DMS153 treated with DMSO at 0.1 percent for 48 hours (cell line): ENCODE measurements around the gene RYR2.

Source experiments
- DNase-seq: peaks from one replicate; lab custom pipeline; 2025; ENCODE audit not compliant: unreplicated experiment; lab: John Stamatoyannopoulos, UW

Gene RYR2

GRCh38 chr1:237416924-237417655, 375.1 kb downstream of the RYR2 start:
- DNase-seq, result no peak

DNA sequence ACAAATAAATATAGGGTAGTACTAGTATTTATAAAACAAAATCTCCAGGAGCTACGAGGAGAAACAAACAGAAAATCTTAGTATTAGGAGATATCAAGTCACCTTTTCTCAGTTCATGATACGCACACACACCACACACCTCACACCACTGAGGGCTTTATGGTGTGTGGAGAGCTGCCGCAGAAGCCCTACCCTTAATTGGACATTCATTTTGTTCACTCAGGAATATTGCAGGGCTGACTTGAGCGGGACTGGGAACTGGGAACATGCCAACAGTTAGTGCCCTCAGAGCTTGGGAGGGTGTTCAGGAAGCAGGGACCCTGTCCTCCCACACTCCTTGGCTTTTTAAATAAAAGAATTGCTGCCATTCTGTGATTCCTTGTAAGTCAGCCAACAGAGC, 386.8 kb downstream of the RYR2 start:
- DNase-seq, result no peak

- DNase-seq, result no peak
These were observed 387.3 kb downstream of the RYR2 start for GRCh38 chr1:237429252-237429651.

DNA sequence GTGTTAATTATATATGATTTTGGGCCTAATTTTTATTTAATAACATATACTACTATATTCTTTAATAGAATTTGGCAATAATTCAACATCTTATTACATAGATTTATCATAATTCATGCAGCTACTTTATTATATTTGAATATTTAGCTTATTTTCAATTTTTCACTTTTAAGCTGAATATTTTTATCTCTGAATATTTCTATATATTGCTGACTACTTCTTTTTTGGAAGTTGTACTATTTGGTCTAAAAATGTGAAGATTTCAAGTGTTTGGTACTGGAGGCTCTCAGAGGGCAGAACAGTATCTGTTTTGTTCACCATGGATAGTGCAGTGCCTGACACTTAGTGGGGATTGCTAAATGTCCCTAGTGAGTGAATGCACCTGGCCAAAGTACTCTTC, 389.5 kb downstream of the RYR2 start:
- no peak for DNase-seq

DNA sequence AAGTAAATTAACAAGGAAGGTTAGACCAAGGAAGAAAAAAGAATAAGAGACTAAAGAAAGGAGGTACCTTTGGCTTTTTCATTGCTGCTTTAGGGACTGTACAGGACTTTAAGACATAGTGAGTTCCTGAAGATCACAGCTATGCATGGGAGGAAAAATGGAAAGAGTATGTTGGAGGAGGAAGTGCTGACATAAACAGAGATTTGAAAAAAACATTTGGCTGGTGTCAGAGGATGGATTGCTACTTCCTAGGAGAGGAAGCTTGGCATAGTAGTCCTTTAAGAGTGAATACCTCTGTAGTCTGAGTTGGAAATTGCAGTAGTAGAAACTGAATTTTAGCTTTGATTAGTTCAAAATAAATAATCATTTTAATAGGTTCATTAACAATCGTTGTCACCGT, 398.4 kb downstream of the RYR2 start:
- DNase-seq, result no peak

GRCh38 chr1:237444120-237444790, 402.3 kb downstream of the RYR2 start:
- no peak for DNase-seq

DNA sequence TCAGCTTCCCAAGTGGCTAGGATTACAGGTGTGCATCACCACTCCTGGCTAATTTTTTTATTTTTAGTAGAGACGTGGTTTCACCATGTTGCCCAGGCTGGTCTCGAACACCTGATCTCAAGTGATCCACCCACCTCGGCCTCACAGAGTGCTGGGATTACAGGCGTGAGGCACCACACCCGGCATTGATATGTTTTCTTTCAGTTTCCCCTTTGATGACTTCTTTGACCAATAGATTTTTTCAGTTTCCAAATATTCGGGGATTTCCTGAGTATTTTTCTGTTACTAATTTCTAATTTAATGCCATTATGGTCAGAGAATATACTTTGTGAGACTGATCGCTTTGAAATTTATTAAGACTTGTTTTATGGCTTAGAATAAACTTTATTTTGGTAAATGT, 406.1 kb downstream of the RYR2 start:
- no peak for DNase-seq

DNA sequence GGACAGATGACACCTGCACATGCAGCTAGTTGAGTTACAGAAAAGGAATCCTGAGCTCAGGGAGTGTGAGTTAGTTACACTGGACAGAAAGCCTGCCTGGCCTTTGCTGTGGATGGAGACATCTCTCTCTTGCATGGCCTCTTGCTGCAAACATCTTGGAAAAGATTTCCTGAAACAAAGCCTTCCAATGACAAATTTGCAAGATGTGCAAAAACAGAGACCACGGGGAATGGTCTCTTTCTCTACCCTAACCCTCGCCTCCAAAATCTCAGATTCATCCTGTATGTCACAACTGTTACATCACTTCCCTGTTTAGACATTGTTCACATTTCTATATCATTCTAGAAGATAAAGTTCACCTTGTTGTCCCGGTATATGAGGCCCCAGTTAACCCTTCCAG, 415.6 kb downstream of the RYR2 start:
- DNase-seq, result no peak

DNA sequence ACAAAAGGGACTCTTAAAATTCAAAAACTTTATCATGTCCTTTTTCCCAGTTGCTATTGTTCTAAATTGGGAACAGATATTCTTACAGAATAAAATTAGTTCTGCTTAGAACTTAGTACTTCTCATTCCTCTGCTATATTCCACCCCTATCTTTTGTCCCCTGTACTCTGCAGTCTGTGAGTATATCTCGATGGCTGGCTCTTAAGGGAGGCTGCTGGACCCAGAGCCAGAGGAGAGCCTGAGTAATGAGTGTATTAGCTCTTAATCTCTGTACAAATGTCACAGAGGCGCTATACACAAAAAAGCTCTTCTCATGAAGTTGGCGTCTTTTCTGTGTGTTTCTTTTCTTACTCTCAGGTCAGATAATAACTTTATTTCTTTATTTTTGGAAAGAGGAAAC, 425.3 kb downstream of the RYR2 start:
- no peak for DNase-seq

DNA sequence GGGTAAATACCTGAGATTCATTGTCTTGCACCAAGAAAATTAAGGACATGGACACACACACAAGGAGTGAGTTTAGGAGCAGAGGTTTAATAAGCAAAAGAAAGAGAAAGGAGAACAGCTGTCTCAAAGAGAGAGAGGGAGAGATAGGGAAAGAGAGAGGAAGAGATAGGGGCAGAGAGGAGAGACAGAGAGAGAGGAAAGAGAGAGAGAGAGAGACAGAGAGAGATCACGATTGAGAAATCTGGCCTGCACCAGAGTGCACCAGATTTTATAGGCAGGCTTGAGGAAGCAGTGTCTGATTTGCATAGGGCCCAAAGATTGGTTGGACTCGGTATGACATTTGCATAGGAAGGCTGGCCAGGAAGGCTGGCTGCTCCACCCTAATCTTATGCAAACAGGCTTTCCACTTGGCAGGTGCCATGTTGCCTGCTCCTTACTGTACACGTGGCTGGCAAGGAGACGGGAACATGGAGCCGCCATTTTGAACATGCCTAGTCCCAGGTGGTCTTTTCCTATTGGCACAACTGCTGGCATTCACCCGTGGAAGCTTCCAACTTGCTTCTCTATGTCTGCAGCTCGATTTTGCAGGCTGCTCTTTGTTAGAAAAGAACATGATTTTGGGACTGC, 428.8 kb downstream of the RYR2 start:
- no peak for DNase-seq

DNA sequence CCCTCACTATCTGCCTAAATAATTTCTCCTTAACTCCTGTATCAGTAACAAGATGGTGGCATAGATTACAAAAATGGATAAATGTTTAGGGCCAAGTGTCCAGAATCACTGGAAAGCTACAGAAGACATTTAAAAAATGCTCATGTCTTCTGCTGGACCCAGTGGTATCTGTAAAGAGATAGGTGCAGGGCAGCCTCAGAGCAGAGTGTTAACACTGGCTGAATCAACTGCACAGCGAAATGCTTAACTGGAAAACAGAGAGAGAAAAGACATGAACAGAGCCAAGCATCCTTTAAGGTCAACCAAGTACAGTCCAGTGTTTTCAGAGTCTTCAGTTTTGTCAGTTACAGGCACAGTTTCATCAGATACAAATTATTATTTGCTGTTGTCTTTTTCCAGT, 429.4 kb downstream of the RYR2 start:
- no peak for DNase-seq

GRCh38 chr1:237471956-237472355, 430.0 kb downstream of the RYR2 start:
- DNase-seq, result no peak

- no peak for DNase-seq
These were observed 431.9 kb downstream of the RYR2 start for GRCh38 chr1:237473854-237474253.

DNA sequence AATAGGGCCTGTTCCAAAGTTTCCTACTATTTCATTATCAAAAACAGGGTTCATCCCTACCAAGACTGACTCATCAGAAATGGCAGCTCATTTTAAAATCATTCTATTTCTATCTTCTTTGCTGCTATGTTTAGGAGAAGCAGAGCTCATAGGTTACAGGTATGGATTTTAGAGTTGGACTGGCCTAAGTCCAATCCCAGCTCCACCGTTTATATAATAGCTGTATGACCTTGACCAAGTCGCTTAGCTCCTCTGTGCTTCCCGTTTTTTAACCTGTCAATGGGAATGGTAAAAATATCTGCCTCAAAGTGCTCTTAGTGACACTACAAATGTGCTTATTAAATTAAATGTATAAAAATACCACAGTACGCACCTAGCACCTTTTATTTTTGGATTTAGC, 436.1 kb downstream of the RYR2 start:
- DNase-seq, result no peak

DNA sequence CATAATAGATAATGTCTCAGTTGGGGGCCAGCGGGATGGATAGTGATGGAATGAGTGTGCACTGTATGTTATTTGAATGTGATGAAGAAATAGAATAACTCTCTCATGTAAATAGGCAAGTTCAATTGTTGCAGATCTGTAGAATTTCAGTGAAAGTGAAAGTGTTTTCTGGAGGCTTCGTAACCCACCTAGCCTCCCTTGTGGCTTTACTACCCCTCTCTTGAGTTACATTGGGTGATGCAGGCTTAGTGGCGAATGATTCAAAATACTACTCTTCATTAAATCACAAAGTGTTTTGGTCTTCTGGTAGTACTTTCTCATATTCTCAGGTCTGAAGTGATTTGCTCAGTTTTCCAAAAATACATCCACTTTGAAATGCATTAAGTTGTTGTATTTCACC, 436.9 kb downstream of the RYR2 start:
- DNase-seq, result no peak

DNA sequence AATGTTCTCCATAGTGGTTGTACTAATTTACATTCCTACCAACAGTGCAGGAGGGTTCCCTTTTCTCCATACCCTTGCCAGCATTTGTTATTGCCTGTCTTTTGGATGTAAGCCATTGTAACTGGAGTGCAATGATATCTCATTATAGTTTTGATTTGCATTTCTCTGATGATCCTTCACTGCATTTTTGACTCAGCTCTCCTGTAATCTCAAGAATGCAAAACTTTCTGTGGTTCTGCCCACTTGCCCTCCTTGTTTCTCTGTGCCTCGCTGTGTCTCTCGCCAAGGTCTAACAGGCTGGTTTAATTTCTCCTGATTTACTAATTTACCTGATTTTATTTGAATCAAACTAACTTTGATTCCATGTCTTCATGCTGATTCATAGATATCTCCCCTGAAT, 440.8 kb downstream of the RYR2 start:
- no peak for DNase-seq

DNA sequence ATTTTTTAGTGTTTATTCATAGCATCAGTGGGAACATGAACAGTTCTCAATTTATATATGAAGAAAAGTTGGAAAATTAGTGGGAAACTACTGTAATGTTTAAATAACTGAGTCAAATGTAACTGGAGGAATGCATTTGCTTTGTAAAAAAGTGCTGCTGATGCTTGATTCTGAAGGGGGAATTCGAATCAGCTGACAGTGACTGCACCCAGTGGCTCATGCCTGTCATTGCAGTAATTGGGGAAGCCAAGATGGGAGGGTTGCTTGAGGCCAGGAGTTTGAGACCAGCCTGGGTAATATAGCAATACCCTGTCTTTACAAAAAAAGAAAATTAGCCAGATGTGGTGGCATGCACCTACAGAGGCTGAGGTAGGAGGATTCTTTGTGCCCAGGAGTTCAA, 450.4 kb downstream of the RYR2 start:
- DNase-seq, result no peak

DNA sequence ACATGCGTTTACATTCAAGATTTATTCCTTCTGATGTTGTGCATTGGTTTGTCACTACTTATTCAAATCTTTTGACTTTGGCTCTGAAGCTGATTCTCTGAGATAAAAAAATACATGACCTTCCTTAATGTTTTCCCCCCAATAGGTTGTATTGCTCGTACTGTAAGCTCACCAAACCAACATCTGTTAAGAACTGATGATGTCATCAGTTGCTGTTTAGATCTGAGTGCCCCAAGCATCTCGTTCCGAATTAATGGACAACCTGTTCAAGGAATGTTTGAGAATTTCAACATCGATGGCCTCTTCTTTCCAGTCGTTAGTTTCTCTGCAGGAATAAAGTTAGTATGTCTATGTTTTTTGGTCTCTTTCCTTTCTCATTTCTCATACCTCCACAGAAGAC, 458.6 kb downstream of the RYR2 start:
- DNase-seq, result no peak

GRCh38 chr1:237503292-237503691, 461.3 kb downstream of the RYR2 start:
- DNase-seq, result no peak

- DNase-seq, result no peak
These were observed 465.0 kb downstream of the RYR2 start for GRCh38 chr1:237507005-237507404.

DNA sequence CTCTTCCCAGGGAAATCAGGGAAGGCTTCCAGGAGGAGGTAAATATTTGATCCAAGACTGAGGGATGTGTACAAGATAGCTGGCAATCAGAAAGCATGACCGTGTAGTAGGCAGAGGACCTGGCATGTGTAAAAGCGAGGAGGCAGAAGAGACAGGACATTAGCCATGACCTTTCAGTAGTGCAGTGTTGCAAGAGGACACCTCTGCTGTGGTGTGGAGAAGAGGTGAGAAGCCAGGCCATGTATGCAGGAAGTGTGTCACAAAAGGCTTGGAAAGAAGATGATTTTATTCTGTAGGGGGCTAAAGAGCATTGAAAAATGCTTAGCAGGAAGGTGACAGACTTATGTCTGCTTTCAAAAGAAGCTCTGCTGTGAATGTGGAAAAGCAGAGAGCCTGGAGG, 467.8 kb downstream of the RYR2 start:
- DNase-seq, result no peak

DNA sequence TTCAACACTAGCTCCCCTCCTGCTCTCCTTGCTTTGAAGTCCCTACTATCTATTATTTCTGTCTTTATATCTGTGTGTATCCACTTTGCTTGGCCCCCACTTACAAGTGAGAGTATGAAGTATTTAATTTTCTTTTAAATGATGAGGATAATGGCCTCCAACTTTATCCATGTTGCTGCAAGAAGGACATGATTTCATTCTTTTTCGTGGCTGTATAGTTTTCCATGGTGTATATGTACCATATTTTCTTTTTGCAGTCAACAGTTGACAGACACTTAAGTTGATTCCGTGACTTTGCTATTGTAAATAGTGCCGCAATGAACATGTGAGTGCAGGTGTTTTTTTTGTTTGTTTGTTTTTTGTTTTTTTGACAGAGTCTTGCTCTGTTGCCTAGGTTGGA, 483.1 kb downstream of the RYR2 start:
- no peak for DNase-seq

- DNase-seq, result no peak
These were observed 485.8 kb downstream of the RYR2 start for GRCh38 chr1:237527761-237528160.
